Astrocyte of the spinal cord (primary cell): ENCODE measurements around the gene ARID5A.
"Not testable (repeated sequence)": the region's sequence is repeated elsewhere in the genome, so short reads cannot be mapped to it uniquely, and the experiment has no call there.

Experiments used
- DNase-seq: peaks from one replicate; pipeline ENCODE4 v3.0.0; 2011; ENCODE audit warnings: low read depth, low spot score
- H3K4me3 ChIP-seq: 2 replicates; pipeline ENCODE4 v1.5.1; 2011; ENCODE audit warnings: low read depth, mild to moderate bottlenecking, low read length, moderate library complexity
- in situ Hi-C: cut with HindIII; loops from 2 replicates; pipeline ENCODE4 v1.10.0; 2017; ENCODE audit warnings: low sequenced_read_pairs
- TF ChIP-seq, protein P1 (sequence below): IDR thresholded peaks from 2 replicates; pipeline ENCODE4 v1.5.1; 2012; ENCODE audit warnings: low read depth, mild to moderate bottlenecking, low read length, inconsistent platforms

The ARID5A gene

DNA sequence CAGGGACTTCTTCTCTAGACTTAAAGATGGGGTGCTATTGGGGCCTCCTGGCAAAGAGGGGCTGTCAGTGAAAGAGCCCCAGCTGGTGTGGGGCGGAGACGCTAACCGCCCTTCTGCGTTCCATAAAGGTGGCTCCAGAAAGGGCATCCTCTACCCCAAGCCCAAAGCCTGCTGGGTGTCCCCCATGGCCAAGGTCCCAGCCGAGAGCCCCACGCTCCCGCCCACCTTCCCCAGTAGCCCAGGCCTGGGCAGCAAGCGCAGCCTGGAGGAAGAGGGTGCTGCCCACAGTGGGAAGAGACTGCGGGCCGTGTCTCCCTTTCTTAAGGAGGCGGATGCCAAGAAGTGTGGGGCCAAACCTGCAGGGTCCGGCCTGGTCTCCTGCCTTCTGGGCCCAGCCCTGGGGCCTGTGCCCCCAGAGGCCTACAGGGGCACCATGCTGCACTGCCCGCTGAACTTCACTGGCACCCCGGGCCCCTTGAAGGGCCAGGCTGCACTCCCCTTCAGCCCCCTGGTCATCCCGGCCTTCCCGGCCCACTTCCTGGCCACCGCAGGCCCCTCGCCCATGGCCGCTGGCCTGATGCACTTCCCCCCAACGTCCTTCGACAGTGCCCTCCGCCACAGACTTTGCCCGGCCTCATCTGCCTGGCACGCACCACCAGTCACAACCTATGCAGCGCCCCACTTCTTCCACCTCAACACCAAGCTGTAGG is 15.2 kb downstream of the ARID5A start:
- H3K4me3 ChIP-seq, result no peak overlapping the region
- DNase-seq, result no peak
- TF ChIP-seq, protein P1, sequence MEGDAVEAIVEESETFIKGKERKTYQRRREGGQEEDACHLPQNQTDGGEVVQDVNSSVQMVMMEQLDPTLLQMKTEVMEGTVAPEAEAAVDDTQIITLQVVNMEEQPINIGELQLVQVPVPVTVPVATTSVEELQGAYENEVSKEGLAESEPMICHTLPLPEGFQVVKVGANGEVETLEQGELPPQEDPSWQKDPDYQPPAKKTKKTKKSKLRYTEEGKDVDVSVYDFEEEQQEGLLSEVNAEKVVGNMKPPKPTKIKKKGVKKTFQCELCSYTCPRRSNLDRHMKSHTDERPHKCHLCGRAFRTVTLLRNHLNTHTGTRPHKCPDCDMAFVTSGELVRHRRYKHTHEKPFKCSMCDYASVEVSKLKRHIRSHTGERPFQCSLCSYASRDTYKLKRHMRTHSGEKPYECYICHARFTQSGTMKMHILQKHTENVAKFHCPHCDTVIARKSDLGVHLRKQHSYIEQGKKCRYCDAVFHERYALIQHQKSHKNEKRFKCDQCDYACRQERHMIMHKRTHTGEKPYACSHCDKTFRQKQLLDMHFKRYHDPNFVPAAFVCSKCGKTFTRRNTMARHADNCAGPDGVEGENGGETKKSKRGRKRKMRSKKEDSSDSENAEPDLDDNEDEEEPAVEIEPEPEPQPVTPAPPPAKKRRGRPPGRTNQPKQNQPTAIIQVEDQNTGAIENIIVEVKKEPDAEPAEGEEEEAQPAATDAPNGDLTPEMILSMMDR, result no peak
- in situ Hi-C loops, result loop anchor here (25.0 kb wide), 1 partner anchor 261 kb away; the partner anchor contains the start of gene CNNM3

DNA sequence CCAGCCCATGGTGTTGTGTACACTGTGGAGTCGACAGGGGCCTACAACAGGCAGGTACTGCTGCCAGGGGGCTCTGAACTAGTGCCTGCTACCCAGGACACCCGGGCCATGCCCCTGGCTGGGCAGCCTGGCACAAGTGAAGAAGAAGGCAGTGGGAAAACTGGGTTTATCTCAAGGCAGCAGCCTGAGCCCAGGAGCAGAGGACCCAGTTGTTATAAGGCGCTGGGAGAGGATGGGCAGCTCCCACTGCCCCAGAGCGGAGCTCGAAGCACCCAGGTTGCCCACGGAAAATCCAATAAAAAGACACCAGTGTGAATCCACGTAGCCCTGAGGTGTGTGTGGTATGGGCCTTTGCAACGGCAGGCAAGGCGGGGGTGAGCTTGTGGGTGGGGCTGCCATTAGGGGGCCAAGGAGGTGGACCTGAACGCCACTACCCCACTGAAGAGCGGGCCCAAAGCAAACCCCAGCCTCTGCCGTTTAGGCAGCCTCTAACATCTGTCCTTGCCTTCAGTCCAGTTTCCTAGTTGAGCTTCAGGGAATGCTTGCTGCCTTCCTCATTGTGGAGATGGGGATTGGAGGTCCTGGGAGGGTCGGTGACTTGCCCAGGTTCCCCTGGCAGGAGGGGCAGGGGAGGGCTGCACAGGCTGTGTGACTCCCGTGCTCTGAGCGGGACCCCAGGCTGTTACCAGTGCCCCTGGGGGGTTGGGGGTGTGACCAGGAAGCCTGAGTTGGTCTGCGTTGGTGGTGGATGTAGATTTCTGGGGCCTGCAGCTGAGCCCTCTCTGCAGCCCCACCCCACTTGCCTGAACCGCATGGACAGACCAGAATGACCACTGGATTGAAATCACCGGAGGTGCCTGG is 16.0 kb downstream of the ARID5A start:
- no peak overlapping the region for H3K4me3 ChIP-seq

DNA sequence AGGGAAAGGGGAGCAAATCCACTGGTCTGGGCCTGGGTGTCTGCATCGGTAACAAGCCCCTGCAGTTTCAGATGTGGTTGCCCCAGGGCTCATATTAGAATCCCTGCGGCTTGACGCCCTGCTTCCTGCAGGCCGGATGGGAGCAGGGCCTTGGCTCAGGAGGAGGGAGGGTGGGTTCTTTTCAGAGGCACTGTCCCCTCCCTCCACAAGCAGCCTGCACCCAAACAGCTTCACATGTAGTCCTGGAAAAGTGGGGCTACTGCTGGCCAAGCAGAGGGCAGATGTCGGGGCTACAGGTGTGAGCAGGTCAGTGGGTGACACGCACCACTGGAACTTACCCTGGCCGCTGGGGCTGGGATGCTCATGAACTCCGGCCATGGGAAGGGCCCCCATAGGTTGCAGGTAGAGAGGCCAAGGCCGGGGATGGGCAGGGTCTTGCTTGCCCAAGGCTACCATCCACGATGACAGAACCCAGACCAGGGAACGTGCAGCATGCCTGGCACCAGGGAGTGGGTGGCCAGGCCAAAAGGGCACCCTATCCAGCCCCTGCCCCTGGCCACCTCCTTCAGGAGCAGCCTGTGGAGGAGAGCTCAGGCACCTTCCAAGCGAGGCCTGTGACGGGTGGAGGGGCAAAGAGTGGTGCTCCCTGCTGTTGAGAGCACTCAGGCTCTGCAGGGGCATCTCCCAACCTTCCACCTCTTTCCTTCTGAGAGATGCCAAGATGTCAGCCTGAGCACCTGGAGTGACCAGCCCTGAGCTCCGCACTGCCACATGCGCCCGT is 16.8 kb downstream of the ARID5A start:
- no peak overlapping the region for H3K4me3 ChIP-seq
- TF ChIP-seq, protein P1, result no peak
- in situ Hi-C loops, result loop anchor here (25.0 kb wide), 1 partner anchor 259 kb away; the partner anchor contains the start of gene CNNM3
- no peak for DNase-seq

More for the DNA sequence above, 16.0 kb downstream of the ARID5A start:
- TF ChIP-seq, protein P1, result no peak
- in situ Hi-C loops, result loop anchor here (25.0 kb wide), 1 partner anchor 260 kb away; the partner anchor contains the start of gene CNNM3
- no peak for DNase-seq

DNA sequence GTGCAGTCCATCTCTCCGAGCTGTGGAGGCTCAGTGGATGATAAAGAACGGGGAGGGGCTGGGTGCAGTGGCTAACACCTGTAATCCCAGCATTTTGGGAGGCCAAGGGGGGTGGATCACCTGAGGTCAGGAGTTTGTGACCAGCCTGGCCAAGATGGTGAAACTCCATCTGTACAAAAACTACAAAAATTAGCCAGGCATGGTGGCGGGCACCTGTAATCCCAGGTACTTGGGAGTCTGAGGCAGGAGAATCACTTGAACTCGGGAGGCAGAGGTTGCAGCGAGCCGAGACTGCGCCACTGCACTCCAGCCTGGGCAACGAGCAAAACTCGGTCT is 17.4 kb downstream of the ARID5A start:
- DNase-seq, H3K4me3 ChIP-seq: not testable (repeated sequence)
- in situ Hi-C loops, result loop anchor here (25.0 kb wide), 1 partner anchor 258 kb away; the partner anchor contains the start of gene CNNM3

DNA sequence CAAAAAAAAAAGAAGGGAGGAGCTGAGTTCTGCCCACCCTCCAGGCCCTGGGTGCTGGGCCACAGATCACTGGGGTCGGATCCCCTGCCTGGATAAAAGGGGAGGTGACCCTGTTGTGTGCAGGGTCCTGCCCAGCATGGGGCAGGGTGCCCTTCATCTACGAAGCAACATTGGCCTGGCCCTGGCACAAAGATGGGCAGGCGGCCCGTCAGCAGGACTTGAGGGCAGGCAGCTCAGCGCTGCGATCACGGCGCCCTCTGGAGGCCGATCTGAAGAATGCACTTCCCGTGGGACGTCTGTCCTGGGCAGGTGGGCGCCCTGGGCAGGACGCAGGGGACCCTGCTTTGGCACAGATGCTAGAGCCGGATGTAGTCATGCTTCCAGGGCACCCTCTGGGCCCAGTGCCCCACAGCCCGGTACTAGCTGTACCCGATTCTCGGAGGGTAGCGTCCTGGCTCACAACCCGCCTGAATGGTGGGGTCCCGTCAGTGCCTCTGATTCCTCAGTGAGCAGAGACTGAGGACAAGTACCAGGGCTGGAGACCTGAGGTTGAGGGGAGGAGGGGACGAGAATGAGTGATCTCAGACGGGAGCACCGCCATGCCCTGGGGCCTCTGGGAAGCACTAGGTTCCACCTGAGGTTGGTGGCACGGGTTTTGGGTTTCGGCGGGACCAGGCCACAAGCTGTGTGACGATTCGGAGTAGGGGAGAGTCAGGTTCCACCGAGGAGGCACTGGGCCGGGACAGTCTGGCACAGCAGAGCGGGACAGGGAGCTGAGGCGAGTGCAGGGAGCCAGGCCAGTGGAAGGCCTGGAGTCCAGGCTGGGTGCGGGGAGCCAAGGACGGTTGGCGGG is 18.0 kb downstream of the ARID5A start:
- in situ Hi-C loops, result loop anchor here (25.0 kb wide), 1 partner anchor 258 kb away; the partner anchor contains the start of gene CNNM3

DNA sequence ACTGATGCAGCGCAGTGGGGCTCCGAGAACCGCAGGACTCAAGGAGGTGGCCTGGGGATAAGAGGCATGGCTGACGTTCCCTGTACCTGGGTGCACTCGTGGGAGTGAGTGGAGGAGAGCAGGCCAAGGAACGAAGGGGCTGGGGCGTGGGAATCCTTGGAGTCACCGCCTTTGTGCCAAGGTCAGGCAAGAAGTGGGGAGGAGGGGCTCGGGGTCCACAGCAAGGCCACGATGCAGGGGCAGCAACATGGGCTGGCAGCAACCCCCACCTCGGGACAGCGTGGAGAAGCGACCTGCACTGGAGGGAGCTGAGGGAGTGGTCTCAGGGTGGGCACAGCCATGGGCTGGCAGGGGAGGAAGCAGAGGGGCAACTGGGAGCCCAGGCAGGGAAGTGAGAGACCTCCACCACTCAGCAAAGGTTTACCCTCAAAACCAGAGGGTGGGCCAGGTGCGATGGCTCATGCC is 18.6 kb downstream of the ARID5A start:
- no peak for DNase-seq

More for the DNA sequence above, 18.0 kb downstream of the ARID5A start:
- TF ChIP-seq, protein P1, result peak; percentile 96
- DNase-seq, result peak; percentile 50
- H3K4me3 ChIP-seq, result no peak overlapping the region

More for the DNA sequence above, 18.6 kb downstream of the ARID5A start:
- no peak overlapping the region for H3K4me3 ChIP-seq
- TF ChIP-seq, protein P1, result no peak
- in situ Hi-C loops, result loop anchor here (25.0 kb wide), 1 partner anchor 257 kb away; the partner anchor contains the start of gene CNNM3
